T-helper 2 cell (primary cell): ENCODE measurements around the gene SERPINA5.

Experiments
- DNase-seq, 5 experiments: peaks; one replicate each; pipeline versions ENCODE4 v3.0.0 to v3.0.0-alpha.2; 2012 to 2022
- total RNA-seq, 2 donors: gene quantifications; one replicate each; lab custom pipeline; 2026; lab: John Stamatoyannopoulos, UW

SERPINA5 gene, protein sequence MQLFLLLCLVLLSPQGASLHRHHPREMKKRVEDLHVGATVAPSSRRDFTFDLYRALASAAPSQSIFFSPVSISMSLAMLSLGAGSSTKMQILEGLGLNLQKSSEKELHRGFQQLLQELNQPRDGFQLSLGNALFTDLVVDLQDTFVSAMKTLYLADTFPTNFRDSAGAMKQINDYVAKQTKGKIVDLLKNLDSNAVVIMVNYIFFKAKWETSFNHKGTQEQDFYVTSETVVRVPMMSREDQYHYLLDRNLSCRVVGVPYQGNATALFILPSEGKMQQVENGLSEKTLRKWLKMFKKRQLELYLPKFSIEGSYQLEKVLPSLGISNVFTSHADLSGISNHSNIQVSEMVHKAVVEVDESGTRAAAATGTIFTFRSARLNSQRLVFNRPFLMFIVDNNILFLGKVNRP
- total RNA-seq: 0 reads per million in 2 donors

DNA sequence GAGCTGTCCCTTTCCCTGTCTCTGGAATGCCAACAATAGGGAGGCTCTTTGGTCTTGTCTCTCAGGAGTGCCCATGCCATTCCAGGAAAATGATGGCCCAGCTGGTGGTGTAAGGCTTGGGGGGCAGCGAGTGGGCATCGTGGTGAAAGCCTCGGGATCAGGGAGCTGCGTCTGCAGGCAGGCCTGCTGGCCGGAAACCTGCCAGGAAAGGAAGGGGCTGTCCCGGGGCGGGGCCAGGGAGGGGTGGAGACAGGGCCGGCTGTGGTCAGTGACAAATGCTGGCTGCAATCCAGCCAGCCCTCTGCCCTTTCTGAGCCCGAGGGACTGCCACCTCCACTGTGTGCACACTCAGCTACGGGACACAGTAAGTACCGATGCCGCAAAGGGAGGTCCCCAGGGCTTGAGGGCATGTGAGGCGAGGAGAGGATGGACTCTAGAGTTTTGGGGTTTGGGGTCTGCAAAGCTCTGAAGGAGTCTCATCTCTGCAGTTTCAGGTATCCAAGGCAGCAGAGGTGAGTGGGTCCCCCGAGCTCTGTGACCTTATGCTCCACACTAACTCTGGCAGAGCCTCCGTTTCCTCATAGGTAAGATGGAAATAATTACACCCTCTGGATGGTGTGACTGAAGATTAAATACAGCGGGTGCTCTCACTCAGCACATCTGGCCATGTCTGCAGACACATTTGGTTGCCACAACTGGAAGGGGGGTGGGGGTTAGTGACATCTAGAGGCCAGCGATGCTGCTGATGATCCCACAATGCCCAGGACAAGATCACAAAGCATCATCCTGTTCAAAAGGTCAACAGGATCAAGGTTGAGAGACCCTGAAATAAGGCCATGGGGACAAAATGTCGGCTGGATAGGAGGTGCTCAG lies at the start of gene SERPINA5:
Gene SERPINA5, plus strand, starts transcription at position 300 of the 873 bp plus-strand sequence. CDS start 5,937 bp downstream, outside the sequence.
- no peak for DNase-seq

DNA sequence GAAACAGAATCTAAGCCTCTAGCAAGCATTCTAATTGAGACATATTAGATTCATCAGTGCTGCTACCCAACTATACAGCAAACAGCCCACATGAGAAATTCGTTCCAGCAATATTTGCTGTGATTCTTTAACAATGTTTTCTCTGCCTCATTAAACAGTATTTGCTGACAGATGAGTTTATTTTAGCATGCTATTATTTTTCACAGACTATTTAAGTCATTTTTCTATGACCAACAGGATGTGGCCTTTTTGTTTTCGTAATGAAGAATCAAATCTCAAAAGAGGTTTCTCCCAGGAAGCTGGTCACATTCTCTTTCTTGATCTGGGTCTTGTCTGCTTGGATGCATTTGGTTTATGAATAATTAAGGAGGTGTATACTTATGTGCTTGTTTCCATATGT lies 48.8 kb upstream of the SERPINA5 start:
- DNase-seq: no peak

DNA sequence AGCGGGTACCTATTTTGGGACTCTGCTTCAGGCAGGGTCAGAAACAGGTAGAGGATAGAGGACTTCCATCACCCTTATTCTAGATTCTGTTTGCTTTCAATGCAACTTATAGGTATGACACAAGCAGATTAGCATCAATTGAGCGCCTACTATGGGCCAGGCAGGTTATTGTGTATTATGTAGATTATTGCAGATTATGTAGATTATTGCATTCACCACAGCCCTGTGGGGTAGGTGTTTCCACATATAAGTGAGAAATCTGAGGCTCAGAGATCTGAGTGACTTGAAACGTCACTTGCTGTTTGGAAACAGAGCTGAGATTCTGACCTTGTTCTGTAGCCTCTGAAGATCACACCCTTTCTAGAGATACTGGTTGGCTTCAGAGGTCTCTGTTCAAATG lies 45.7 kb upstream of the SERPINA5 start:
- no peak for DNase-seq

DNA sequence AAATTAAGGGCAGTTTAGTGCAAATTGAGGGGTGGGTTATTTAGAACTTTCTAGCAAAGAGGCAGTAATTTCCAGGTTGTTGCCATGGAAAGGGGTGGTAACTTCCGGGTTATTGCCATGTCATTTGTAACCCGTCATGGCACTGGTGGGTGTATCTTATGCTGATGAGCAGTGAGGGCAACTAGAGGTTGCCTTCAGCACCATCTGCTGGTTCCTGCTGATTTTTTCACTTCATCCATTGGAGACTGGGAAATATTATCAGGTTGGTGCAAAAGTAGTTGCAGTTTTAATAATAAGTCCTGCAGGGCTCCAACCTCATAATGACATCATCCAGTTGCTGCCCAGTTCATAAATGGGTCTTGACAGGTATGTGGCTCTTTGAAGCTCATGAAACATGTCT lies 44.4 kb upstream of the SERPINA5 start:
- DNase-seq: no peak

DNA sequence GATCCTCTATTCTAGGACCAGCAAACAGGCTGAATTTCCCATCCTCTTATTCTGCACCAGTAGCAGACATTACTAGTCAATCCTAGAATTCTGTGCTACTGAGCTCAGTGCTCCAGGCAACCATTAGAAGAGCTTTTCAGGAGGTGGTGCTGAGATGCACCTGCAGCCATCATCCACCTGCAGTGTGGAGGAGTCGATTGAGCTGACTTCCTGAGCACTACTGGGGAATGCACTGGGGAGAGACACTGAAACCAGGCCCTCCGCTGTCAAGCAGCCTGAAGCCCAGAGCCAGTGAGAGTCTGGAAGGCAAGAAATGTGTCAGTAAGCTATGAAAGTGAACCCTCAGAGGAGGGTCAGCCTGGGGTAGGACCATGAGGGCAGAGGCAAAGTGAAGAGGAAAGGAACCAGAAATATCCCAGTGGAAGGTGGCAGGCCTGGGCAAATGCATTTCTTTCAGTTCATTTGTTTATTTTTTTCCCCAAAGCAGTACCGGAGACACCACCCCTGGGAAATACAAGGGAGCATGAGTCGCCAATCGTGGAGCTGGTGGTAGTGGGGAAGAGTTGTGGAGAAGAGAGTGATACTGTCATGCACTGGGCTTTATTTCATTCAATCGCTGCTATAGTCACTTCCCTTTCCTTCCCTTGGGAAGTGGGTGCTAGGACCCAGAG lies 43.0 kb upstream of the SERPINA5 start:
- DNase-seq: no peak

DNA sequence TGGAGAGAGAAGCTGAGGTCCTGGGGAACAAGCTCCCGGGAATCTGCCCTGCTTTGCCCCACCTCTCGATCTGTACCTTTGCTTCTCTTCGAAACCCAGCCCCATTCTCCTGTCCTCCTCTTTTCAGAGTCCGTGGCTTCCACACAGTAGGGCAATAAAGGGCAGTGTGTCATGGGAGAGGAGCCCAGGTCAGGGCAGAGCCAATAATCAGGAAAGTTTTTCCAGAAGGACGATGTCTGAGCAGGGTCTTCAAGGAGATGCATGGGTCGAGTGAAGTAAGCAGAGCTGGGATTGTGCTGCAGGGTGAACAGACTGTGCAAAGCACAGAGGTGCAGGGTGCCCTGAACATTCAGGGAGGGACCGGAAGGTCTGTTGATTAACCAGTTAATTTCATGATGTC lies 42.0 kb upstream of the SERPINA5 start:
- DNase-seq: no peak

DNA sequence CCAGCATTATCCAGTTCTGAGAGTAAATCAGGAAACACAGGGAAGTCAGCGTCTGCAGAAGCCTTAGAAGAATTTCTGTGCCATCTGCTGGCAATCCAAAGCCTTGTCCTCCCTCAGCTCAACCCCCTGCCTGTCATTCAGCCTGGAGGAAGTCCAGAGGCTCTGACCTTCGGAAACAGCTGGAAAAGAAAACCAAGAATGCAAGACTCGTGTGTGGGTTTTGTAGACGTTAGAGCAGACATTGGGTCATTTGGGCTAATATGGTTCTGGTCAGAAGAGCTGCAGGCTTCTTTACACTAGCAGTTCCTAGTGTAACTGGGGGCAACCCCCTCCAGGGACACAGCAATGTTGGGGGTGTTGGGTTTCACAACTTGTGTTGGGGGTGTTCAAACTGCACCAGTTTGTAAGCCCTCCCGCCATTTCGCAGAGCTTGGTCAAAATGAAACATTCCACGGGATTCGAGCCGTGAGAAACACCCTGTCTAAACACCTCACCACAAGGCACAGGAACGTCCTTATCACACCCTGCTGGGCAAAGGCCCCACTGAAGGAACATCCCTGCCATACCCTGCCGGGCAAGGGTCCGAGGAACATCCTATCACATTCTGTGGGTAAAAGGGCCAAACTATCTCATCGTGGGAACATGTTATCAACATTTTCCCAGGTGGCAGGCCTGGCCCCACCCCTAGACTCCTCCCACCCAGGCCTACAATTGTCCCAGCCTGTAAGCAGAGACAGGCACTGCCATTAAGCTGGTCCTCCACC lies 41.0 kb upstream of the SERPINA5 start:
- no peak for DNase-seq

DNA sequence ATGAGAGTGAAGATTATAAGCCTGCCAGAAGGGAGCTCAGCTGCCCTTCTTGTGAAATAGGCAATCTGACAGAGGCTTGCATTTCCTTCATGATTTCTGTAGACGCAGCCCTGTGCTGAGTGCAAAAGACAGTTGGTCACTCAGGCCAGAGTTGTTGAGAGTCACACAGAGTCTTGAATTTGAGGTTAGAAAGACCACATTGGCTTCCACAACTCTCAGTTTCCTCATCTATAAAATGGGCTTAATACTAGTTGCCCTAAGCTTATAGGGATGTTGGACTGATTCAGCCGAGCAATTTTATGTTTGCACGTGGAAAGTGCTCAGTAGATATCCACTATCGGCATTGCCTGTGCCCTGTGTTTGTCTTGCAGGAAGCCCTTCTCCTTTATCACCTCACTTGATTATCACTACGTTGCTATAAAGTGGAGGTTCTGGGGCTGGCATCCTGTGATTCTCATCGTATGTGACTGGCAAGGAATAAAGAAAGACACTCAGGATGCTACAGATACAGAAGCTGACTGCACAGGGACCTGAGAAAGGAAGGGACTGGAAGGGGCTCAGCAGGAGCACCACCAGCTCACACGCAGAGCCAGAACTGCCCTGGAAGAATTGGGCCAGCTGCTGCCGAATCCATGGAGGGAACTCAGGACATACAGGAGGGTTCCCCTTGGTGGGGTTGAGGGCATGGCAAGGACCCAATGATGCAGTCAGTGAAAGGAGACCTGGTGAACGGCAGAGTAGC lies 39.8 kb upstream of the SERPINA5 start:
- no peak for DNase-seq

DNA sequence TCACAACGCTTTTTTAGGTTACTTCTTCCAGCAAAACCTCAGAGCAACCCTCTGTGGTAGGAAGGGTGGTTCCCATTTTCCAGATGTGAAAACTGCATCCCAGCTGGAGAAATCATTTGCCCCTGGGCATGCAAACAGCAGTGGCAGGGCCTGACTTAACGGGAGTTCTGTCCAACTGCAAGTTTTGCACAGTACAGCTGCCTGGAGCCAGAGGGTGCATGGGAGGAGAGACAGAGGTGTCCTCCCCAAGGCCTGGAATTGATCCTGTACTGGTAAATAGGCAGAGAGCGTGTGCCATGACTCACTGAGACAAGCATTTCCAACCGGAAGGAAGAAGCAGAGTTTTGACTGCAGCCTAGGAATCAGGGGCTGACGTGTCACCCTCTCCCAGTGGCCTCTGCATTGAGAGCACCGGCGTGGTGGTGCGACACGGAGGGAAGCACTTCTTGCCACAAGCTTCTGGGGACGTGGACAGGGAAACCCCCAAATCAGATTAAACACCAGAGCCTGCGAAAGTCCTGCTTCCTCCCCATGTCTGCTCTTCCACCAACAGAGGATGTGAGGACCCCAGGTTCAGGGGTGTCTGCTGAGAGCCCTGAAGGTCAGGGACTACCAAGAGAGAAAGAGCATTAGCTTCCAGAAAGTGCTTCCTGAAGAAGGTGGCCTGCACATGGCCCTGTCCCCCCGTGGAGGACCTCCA lies 39.0 kb upstream of the SERPINA5 start:
- DNase-seq: no peak

DNA sequence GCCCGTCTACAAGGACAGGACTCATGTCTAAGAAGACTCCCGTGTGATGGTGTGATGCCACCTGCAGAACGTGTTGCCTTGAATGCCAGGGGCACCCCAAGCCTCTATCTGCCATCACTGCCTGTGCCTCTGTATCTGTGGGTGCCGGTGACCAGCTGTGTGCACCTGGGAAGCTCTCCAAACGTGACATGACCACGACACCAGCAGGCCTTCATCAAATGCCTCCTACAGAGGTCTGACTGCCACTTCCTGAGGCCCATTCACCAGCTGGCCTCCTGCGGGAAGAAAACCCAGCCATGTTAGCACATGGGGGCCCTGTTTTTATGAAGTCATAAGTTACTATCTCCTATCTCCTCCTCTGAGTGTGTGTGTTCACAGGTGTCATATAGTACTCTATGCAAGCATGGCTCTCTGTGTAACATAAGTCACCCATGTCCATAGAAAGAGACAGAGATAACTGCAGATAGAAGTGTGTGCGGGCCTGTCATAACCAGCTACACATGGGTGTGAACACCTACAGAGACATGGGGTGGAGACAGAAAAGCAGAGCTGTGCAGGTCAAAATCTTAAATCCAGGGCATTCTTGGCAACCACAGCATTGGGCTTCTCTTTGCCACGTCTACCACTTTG lies 38.3 kb upstream of the SERPINA5 start:
- DNase-seq: no peak

DNA sequence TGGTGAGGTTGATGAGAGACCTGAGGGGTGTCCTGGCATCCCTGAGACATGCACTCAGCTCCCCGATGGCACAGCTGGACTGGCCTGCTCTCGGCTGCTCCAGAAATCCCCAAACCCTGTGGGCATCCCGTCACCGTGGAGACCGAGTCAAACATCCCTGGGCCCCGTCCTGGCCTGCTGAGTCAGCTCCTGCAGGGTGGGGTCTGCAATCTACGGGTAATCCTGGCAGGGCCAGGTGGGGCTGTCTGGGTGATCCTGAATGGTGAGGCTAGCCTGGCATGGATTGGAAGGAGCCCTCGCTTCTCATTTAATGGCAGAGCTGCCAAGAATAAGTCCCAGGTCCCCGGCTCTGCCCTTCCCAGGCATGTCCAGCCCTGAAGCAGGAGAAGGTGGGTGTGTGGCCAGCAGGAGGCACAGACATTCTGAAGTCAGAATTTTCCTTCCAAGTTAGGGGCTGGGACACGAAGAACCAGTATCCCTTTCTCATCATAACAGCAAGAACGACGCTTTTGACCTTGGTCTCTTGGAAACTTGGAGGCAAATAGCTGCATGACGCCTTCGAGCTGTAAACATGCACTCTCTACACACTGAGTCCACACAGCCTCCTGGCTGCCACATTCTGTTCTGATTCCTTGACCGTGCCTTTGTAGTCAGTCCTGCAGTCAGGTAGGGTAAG lies 37.6 kb upstream of the SERPINA5 start:
- no peak for DNase-seq

DNA sequence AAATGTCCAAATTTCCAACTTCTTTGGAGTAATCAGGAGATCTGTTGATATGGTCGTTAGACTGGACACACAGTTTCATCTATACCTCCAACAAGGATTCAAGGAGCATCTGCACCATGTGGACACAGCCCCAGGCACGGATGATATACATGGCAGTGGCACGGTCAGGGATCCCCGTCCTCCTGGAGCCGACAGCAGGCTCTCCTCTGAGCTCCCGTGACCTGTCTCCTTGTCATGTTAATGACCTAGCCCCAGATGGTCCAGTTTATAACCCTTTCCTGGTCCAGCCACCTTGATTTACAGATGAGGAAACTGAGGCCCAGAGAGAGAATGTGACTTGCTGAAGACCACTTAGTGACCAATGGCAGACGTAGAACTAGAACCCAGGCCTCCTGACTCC lies 36.5 kb upstream of the SERPINA5 start:
- DNase-seq: no peak

DNA sequence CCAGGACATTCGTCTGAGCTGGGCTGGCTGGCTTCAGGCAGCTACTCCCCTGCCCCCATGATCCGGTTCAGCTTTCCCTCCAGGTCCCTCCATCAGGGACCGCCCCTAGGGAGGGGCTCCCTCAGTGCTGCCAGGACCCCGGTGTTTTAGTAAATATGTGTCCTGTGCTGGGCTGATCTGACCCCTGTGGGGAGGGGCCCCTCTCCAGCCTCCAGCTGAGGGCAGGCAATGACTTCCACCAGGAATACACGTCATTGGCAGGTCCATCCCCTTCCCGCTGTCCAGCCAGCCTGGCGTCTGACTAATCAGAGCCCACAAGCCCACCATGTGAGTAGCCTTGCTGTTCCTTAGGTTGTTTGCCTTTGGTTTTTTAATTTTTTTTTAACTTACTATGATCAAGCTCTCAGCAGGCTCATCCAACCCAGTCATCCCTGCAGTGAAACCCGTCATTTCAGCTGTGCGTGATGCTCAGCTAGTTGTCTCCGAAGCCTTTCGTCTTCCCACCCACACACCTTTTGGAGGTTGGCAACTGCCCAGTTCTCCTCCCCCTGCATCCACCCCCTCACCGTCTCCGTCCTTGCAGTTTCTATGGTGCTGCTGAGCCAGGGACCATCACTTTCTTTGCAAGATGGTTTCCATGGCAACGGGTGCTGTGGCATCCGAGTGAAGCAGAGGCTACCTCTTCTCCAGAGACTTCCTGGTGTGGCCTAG lies 35.9 kb upstream of the SERPINA5 start:
- DNase-seq: no peak

DNA sequence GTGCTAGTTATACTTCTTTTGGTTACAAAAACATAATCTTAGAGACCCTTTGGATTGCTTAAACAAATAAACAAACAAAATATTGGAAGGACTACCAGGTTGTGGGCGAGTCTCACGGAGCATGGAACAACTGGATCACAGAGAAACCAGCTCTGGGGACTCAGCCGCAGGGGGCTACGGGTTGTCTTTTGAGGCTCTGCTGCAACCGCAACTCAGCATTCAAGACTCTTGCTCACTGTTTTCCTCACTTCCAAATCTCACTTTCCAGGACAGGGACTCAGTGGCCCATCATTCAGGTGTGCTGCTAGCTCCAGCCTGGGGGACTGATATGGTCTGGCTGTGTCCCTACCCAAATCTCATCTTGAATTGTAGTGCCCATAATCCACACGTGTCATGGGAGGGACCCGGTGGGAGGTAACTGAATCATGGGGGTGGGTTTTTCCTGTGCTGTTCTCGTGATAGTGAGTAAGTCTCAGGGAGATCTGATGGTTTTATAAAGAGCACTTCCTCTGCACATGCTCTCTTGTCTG lies 34.0 kb upstream of the SERPINA5 start:
- no peak for DNase-seq

DNA sequence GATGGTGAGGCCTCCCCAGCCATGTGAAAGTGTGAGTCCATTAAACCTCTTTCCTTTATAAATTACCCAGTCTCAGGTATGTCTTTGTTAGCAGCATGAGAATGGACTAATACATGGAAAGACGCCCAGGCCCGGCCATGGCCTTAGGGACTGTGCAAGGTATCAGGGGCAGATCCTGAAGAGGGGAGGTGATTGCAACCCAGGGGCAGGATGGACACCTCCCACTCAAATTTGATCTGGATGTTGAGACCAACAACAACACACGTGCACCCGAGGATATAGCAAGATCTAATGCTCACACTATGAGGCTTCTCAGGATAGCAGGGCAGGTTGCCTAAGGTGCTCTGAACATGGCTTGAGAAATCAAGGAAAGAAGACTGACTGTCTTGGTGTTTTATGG lies 33.5 kb upstream of the SERPINA5 start:
- no peak for DNase-seq

DNA sequence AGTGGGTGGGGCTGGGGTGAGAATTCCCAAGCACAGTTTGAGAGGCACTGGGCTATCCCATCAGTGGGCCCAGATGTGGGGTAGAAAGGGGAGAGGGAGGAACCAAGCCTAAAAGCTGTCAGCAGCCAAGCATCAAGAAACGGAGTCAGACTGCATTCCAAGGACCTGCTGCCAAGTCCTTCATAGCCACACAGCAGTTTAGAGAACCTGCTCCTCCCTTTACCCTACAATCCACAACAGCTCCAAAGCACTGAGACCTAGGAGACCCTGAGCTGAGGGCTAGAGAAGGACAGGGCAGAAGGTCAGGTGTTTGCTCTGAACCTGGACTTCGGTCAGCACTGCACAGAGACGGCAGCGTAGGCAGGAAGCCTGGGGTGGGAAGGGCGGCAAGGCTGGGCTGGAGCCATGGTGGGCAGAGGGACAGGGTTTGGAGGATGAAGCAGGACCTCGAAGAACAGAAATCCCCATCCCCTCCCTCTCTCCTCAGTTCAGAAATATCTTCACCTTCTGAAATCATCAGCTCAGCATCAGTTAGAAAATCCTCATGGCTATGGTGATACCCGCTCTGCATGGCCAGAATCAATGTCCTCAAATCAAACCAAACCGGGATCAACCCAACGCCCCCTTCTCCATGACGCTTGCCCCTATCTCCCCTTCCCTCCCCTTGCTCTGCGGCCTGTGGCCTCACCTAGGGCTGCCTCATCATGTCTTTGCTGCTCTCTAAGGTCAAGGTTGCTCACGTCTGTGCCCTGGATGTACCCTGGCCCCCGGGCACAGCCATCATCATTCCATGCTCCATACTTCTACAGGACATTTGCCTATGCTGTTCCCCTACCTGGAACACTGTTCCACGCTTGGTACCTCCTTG lies 32.9 kb upstream of the SERPINA5 start:
- DNase-seq: no peak

DNA sequence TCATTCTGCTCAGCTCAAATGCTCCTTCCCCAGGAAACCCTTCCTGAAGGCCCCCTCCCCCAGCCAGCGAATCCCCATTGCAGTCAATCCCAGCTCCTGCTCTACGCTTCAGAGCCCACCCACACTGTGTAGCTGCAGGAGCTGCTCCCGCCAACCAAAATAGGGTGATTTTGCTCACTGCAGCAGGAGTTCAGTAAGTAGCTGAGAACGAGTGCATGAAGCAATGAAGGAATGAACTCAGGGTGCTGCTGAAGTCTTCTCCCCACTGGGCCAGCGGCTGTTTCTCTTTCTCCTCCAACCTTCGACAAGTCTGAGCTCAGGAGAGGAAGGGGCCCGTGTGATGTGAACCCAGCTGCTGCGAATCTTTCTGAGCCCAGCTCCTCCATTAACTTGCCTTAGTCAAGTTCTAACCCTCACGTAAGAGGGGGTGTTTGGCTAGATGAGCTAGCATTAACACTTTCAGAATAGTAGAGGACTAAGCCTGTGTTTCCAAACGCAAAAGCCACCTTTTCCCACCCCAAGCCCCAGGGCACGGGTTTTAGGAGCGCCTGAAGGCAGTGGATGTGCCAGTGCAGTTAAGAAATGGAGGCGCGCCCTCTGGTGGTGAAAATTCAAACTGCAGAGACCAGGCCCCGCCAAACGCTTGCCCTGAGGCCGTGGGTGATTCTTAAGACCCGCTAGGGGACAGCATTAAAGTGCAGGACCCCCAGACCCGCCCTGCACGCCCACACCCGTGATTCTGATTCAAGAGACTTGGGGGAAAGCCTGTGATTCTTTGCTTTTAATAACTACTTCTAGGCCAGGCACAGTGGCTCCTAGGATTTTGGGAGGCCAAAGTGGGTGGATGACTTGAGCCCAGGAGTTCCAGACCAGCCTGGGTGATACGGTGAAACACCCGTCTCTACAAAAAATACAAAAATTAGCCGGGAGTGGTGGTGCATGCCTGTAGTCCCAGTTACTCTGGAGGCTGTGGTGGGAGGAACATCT lies 31.9 kb upstream of the SERPINA5 start:
- peak in 4 of 5 experiments; percentile 20 to 52 (median 28) for DNase-seq
